Type B pancreatic cell (in vitro differentiated cells): ENCODE measurements around the gene NOC4L. TPM values are rescaled to one million over a fixed set of nuclear protein-coding genes. Genes with fewer than 3 reads are reported as not detected.

Experiments
- DNase-seq: peaks from one replicate; pipeline ENCODE4 v3.0.0; 2021; ENCODE audit warnings: mixed read lengths; ENCODE audit not compliant: unreplicated experiment; ENCODE audit errors: extremely low spot score
- H3K27ac Mint-ChIP-seq: 2 replicates; pipeline ENCODE4 v1.8.0; 2021; ENCODE audit warnings: mild to moderate bottlenecking, mixed read lengths
- H3K27me3 Mint-ChIP-seq: 2 replicates; pipeline ENCODE4 v1.8.0; 2021; ENCODE audit warnings: mixed read lengths
- H3K36me3 Mint-ChIP-seq: 2 replicates; pipeline ENCODE4 v1.8.0; 2021; ENCODE audit warnings: mixed read lengths
- H3K4me1 Mint-ChIP-seq: one replicate; pipeline ENCODE4 v1.8.0; 2021; ENCODE audit warnings: mixed read lengths; ENCODE audit not compliant: unreplicated experiment
- H3K4me3 Mint-ChIP-seq: 2 replicates; pipeline ENCODE4 v1.8.0; 2021; ENCODE audit warnings: mild to moderate bottlenecking, mixed read lengths
- H3K9me3 Mint-ChIP-seq: 2 replicates; pipeline ENCODE4 v1.8.0; 2021; ENCODE audit warnings: mixed read lengths
- CTCF ChIP-seq: fragments of 200-600 bp; sonication (generic); conservative IDR thresholded peaks from 2 replicates; pipeline ENCODE4 v1.5.0; 2021; ENCODE audit warnings: antibody characterized with exemption, mild to moderate bottlenecking
- total RNA-seq: library from RNA; stranded (reverse); gene quantifications from 2 replicates; pipeline ENCODE4 v1.2.1, GENCODE V29; 2021; ENCODE audit warnings: low replicate concordance

The NOC4L gene
- total RNA-seq, 1 donor from 2014 or later, result 27.8 TPM

GRCh38 chr12:132158677-132159554, 14.7 kb downstream of the NOC4L start:
- Mint-ChIP-seq H3K27me3 (peaks cover 9% of the 10 kb centered on the region), H3K4me3 (no peak overlapping the region), H3K4me1 (no peaks in the 10 kb centered on the region), H3K9me3 (no peaks in the 10 kb centered on the region), H3K27ac (no peak overlapping the region), H3K36me3 (no peaks in the 10 kb centered on the region)
- DNase-seq, result no peak
- no peak for TF ChIP-seq CTCF

GRCh38 chr12:132159555-132160003, 15.3 kb downstream of the NOC4L start:
- DNase-seq, result no peak
- Mint-ChIP-seq H3K4me3 (no peak overlapping the region), H3K27ac (no peak overlapping the region), H3K36me3 (no peaks in the 10 kb centered on the region), H3K9me3 (no peaks in the 10 kb centered on the region), H3K4me1 (no peaks in the 10 kb centered on the region), H3K27me3 (peaks cover 15% of the 10 kb centered on the region)
- no peak for TF ChIP-seq CTCF

GRCh38 chr12:132160016-132160415, 15.8 kb downstream of the NOC4L start:
- no peaks in the 10 kb centered on the region for H3K36me3 Mint-ChIP-seq
- no peak overlapping the region for H3K4me3 Mint-ChIP-seq
- no peaks in the 10 kb centered on the region for H3K9me3 Mint-ChIP-seq
- H3K27ac Mint-ChIP-seq, result no peak overlapping the region
- DNase-seq, result no peak
- TF ChIP-seq CTCF, result no peak
- H3K4me1 Mint-ChIP-seq, result no peaks in the 10 kb centered on the region
- peaks cover 16% of the 10 kb centered on the region for H3K27me3 Mint-ChIP-seq

- no peaks in the 10 kb centered on the region for H3K4me1 Mint-ChIP-seq
- peaks cover 16% of the 10 kb centered on the region for H3K27me3 Mint-ChIP-seq
- H3K36me3 Mint-ChIP-seq, result no peaks in the 10 kb centered on the region
- no peak overlapping the region for H3K4me3 Mint-ChIP-seq
- no peak for DNase-seq
- no peaks in the 10 kb centered on the region for H3K9me3 Mint-ChIP-seq
- H3K27ac Mint-ChIP-seq, result no peak overlapping the region
- TF ChIP-seq CTCF, result no peak
Measured at GRCh38 chr12:132160601-132161035, 16.4 kb downstream of the NOC4L start.

- no peak for DNase-seq
- Mint-ChIP-seq H3K4me1 (no peaks in the 10 kb centered on the region), H3K9me3 (no peaks in the 10 kb centered on the region), H3K4me3 (no peak overlapping the region), H3K27me3 (peaks cover 16% of the 10 kb centered on the region), H3K27ac (no peak overlapping the region), H3K36me3 (no peaks in the 10 kb centered on the region)
- no peak for TF ChIP-seq CTCF
Measured at GRCh38 chr12:132161036-132161781, 17.0 kb downstream of the NOC4L start.
